HG02623 (cell line): ENCODE results near the gene LRCH3.
A peak's percentile ranks its signal among the peaks of the same experiment; 100 is the strongest.

ENCODE experiments used
- ATAC-seq: cut with Tn5 transposase; IDR thresholded peaks from one replicate; pipeline ENCODE4 v1.9.1; 2021; ENCODE audit warnings: moderate library complexity; ENCODE audit not compliant: unreplicated experiment

The LRCH3 gene

DNA sequence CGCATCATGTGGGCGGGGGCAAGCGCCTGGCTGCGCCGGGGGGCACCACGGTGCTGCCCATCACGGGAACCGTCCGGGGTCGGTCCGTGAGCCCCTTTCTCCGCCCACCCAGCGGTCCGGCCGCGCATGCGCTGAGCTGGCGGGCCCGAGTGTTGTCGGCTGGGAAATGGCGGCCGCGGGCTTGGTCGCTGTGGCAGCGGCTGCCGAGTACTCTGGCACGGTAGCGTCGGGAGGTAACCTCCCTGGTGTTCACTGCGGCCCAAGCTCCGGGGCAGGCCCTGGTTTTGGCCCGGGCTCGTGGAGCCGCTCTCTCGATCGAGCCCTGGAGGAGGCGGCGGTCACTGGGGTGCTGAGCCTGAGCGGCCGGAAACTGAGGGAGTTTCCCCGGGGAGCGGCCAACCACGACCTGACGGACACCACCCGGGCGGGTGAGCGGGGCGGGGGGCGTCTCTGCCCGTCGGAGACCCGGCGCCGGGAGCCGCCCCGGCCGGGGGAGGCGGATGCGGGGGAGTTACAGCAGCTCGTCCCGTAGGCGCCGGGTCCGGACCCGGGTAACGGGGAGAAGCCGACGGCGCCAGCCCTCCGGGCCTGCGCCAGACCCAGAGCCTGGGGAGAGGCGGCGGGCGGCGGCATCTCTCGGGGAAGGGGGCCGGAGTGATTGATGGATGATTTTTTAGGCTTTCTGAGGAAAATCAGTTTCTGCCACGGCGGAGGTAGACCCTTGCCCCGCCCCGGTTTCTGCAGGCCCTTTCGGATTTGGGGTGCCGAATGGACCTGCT, at the start of gene LRCH3:
TSS of gene LRCH3 (plus strand) at position 142 of the 779 bp plus-strand sequence. CDS start at position 167, 25 bp downstream.
- ATAC-seq = peak; percentile 78

DNA sequence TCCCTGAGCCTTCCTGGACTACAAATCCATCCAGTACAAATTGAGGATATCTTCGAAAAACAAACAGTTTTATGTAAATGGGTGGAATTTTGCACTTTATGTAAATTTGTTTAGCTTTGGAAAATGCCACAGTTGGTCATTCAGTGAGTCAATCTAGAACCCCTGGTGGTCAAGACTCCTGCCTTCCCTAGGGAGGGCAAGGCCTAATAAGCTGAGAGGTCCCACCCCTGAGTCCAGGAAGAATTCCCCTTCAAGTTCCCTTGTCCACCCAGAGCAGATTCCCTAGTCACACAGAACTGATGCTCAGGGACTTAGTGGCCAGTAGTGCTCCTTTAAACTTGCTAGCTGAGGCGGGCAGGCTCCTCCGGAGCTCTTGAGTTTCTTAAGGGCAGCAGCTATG, 48.3 kb upstream of the LRCH3 start:
- ATAC-seq = no peak

DNA sequence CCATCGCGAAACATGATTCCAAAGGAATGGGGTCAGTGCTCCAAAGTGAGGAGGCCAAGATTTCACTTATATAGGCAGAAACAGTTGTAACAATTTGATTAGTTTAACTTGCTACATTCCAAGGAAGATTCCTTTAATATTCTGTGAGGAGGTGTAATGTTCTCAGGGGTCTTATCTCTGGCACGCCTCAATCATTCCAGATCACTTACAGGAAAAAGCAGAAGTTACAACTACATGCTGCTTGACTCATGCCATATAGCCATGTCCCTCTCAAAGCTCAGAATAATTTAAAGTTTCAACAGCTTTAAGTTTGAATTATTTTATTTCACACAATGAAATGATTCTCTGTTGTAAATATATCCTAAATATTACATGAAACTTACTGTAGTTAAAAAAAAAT, 44.8 kb upstream of the LRCH3 start:
- no peak for ATAC-seq

- no peak for ATAC-seq
Measured at GRCh38 chr3:197746801-197747237, 44.2 kb upstream of the LRCH3 start.

- ATAC-seq = no peak
Measured at GRCh38 chr3:197748597-197749314, 42.3 kb upstream of the LRCH3 start.

DNA sequence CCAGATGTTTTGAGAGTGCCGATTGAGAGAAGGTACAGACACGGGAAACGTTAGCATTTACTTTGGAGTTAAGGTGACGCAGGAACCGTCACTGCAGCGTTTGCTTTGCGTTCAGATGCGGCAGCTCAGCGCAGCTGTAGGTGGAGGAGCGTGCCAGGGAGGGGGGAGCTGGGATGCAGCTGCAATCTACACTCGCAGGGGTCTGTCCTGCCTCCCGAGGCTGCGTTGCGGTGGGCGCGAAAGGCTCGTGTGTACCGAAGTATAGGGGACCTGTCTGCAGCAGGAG, 41.8 kb upstream of the LRCH3 start:
- peak; percentile 27 for ATAC-seq

- ATAC-seq = peak; percentile 70
Measured at GRCh38 chr3:197749601-197750395, 41.3 kb upstream of the LRCH3 start, which contains the start of gene FYTTD1. Gene FYTTD1 (plus strand): TSS chr3:197749883. CDS start chr3:197749972, 89 bp downstream.

- peak; percentile 29 for ATAC-seq
Measured at GRCh38 chr3:197750396-197750831, 40.6 kb upstream of the LRCH3 start.

DNA sequence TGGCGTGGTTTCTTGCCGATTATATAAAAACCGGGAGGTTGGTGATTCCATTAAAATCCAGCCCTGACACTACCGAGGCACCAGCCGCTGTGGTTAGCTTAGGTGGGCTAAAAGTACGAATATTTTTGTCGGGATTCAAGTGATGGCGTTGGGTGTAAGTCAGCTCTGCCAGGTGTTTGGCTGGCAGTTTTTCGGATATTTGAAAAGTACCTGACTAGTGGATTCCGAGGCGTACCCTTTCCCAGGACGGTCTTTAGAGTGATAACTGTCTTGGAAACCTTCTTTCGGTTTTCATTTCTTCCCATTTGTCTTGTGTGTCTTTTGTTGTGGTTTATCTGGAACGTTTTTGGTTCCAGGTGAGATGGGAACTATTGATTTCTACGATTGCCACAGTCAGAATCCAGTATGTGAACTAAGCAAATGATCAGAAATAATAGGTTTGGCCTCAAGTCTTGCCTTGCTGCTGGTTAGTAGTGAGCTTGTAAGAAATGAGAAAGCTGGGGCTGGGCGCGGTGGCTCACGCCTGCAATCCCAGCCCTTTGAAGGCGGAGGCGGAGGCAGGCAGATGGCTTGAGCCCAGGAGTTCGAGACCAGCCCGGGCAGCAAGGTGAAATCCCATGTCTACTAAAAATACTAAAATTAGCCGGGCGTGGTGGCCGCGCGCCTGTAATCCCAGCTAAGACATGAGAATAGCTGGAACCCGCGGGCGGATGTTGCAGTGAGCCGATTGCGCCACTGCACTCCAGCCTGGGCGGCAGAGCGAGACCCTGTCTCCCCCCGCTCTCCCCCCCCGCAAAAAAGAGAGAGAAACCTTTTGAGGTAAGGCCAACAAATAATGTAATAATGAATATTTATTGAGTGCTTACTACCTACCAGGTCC, 40.0 kb upstream of the LRCH3 start:
- ATAC-seq = no peak

GRCh38 chr3:197752107-197752506, 38.9 kb upstream of the LRCH3 start:
- ATAC-seq = no peak

GRCh38 chr3:197753263-197753662, 37.8 kb upstream of the LRCH3 start:
- no peak for ATAC-seq

DNA sequence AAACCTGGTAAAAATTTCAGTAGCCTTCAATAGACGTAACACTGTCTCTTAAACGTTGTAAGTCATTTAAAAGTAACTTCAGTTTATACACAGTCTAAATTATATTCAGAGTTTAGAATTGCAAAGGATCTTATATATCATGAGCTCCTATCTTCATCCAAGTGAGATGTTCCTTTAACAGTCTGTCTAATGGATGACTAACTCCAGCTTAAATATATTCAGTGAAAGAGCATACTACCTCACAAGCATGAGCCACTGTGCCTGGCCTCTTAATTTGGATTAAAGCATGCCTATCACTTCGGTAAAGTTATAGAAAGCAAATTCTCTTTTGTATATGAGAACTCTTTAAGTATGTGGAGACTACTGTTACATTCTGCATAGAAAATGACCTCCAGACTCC, 34.4 kb upstream of the LRCH3 start:
- no peak for ATAC-seq

DNA sequence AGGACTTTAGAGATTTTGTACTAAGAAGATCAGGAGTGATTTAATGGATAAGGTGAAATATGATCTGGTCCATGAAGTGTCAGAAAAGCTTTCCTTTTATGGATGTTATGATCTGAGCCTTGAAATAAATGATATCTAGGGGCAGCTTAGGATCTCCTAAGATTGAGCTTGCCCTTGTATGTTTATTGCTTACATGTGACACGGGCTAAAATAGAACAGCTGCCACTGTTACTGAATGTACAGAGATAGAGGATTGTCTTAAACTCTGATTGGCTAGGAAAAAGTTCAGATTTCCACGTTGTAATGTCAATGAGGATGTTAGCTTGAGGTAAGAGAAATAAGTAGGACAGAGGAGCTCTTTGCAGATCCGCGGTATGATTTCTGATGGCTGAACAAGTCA, 32.5 kb upstream of the LRCH3 start:
- ATAC-seq = no peak

DNA sequence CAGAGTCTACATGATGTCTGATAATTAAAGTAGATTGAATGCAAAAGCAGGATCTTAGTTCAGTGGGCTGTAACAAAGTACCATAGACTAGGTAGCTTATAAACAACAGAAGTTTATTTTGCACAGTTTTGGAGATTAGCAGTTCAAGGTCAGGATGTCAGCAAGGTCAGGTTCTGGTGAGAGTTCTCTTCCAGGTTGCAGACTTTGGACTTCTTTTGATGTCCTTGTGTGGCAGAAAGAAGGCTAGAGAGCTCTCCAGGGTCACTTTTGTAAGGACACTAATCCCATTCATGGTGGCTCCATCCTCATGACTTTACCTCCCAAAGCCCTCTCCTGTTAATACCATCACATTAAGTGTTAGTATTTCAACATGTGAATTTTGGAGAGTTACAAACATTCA, 29.3 kb upstream of the LRCH3 start:
- ATAC-seq = no peak

DNA sequence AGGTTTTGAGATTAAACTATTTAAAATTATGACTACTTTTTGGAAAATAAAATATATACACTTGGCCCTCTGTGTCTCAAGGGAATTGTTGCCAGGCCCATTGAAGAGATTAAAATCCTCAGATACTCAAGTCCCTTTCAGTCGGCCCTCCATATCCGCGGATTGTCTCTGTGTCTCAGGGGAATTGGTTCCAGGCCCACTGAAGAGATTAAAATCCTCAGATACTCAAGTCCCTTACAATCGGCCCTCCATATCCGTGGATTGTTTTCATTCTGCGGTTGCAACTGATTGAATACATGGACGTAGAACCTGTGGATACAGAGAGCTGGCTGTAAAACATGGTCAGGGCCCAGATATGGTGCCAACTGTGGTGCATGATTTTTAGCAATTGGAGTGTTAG, 15.7 kb upstream of the LRCH3 start:
- no peak for ATAC-seq

GRCh38 chr3:197782230-197782629, 8.8 kb upstream of the LRCH3 start:
- no peak for ATAC-seq

- ATAC-seq = no peak
Measured at GRCh38 chr3:197784019-197784585, 7.0 kb upstream of the LRCH3 start.

GRCh38 chr3:197787412-197787811, 3.6 kb upstream of the LRCH3 start:
- no peak for ATAC-seq

GRCh38 chr3:197789309-197789708, 1.7 kb upstream of the LRCH3 start:
- ATAC-seq = no peak

DNA sequence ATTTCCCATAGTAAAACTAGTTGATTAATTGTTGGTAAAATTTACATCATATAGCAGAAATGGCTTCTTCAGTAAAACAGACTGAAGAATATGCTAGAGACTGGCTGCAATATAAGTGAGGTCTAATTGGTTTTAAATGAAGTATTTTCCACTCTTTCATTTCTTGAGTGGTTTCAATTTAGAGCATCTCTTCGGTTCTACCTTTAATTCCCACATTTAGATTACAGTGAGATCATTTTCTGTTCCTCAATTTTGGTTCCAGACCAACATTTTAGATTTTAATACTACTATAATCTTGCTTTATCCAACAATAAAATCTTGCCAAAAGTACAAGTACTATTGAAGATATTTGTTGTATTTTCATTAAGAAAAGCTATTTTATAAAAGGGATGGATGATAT, 1.0 kb upstream of the LRCH3 start:
- no peak for ATAC-seq
